Measurements from ENCODE around the gene SETBP1.

SETBP1 gene

GRCh38 chr18:44792456-44793061 lies 111.9 kb downstream of the SETBP1 start:
- H3K27ac Mint-ChIP-seq: peak overlapping the region; percentile 18
- TF ChIP-seq, protein P1, sequence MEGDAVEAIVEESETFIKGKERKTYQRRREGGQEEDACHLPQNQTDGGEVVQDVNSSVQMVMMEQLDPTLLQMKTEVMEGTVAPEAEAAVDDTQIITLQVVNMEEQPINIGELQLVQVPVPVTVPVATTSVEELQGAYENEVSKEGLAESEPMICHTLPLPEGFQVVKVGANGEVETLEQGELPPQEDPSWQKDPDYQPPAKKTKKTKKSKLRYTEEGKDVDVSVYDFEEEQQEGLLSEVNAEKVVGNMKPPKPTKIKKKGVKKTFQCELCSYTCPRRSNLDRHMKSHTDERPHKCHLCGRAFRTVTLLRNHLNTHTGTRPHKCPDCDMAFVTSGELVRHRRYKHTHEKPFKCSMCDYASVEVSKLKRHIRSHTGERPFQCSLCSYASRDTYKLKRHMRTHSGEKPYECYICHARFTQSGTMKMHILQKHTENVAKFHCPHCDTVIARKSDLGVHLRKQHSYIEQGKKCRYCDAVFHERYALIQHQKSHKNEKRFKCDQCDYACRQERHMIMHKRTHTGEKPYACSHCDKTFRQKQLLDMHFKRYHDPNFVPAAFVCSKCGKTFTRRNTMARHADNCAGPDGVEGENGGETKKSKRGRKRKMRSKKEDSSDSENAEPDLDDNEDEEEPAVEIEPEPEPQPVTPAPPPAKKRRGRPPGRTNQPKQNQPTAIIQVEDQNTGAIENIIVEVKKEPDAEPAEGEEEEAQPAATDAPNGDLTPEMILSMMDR (IDR thresholded peaks at IDR 0.05): no peak
- H3K4me1 Mint-ChIP-seq: peaks cover 57% of the 10 kb centered on the region
- no peaks in the 10 kb centered on the region for H3K27me3 Mint-ChIP-seq (ENCODE audit: low read depth, poor library complexity)
- DNase-seq: no peak
- H3K4me3 Mint-ChIP-seq: no peak overlapping the region
- no peaks in the 10 kb centered on the region for H3K9me3 Mint-ChIP-seq
- peaks cover under 1% of the 10 kb centered on the region for H3K36me3 Mint-ChIP-seq (ENCODE audit: low read depth)

DNA sequence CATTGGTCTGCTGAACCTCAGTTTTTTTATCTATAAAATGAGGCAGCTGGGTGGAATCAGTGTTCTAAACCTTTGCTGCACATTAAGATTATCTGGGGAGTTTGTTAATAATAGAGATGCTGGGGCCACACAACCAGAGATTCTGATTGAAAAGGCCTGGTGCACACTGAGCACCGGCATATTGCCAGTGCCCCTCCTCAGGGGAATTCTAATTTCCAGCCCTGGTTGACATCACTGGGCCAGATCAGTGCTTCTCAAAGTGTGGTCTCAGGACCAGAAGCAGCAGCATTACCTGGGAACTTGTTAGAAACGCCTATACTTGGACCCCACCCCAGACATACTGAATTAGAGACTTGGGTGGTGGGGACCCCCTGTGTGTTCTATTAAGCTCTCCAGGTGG lies 112.5 kb downstream of the SETBP1 start:
- H3K4me1 Mint-ChIP-seq: peaks cover 52% of the 10 kb centered on the region
- H3K27me3 Mint-ChIP-seq (ENCODE audit: low read depth, poor library complexity): no peaks in the 10 kb centered on the region
- no peak overlapping the region for H3K27ac Mint-ChIP-seq
- TF ChIP-seq, protein P1 (IDR thresholded peaks at IDR 0.05): no peak
- peaks cover 5% of the 10 kb centered on the region for H3K36me3 Mint-ChIP-seq (ENCODE audit: low read depth)
- H3K9me3 Mint-ChIP-seq: no peaks in the 10 kb centered on the region
- no peak overlapping the region for H3K4me3 Mint-ChIP-seq
- no peak for DNase-seq

DNA sequence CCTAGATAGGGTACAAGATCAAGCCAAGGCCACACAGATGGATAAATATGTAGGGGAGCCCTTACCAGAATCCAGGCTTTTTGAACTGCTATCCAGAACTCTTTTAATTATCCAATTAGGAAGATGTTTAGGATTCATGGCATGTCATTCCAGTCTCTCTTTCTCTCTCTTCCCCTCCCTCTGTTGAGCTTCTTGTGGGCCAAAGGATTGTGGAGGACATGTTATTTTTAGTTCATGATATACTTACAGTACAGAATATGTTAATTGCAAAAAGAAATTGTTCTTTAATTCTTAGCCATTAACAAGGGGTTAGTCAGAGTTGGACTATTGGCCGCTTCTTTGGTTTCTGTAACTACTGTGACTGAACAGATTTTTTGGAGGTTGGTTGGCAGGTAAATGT lies 113.0 kb downstream of the SETBP1 start:
- Mint-ChIP-seq H3K27me3 (ENCODE audit: low read depth, poor library complexity) (no peaks in the 10 kb centered on the region), H3K27ac (no peak overlapping the region), H3K4me3 (no peak overlapping the region), H3K4me1 (peaks cover 47% of the 10 kb centered on the region), H3K36me3 (ENCODE audit: low read depth) (peaks cover 7% of the 10 kb centered on the region), H3K9me3 (no peaks in the 10 kb centered on the region)
- no peak for DNase-seq
- TF ChIP-seq, protein P1 (IDR thresholded peaks at IDR 0.05): no peak

GRCh38 chr18:44795241-44795640 lies 114.6 kb downstream of the SETBP1 start:
- H3K27me3 Mint-ChIP-seq (ENCODE audit: low read depth, poor library complexity): no peaks in the 10 kb centered on the region

DNA sequence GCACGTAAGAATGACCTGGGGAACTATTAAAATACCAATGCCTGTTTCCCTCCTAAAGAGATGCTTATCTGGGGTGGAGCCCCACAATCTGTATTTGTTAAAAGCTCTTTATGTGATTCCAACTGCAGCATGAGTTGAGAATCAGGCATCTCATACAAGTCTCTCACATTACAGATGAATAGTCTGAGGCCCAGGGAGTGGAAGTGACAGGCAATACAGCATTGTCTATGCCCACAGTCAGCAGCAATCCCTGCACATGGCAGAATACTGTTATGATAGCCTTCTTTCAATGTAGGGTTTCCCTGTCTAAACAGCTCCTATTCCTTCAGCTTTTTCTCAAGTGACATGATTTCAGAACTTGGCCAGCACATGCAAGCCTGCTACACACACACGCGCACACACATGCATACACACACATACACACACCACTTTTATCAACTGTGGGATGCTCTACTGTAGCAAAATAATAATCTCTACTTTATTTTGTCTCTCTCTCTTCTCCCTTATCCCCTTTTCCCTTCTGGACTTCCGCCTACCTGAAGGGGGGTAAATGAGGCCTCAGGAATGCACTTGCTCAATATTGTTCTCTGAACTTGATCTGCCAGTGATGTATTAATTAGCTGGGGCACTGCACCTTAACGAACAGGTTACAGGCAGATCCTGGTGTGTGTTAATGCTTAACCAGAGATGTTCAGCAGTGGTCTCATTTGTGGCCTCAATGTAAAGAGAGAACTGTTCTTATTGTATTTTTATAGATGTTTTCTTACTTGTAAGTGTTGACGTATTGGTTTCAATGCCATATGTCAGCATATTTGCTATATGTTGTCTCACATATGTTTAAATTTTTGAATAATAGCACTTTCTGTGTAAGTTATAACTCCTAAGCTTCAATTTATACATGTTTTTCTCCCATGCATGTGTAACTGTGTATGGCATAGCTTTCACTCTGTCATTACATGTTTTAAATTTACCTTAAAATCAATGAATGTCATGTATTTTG lies 116.0 kb downstream of the SETBP1 start:
- Mint-ChIP-seq H3K27ac (no peak overlapping the region), H3K36me3 (ENCODE audit: low read depth) (peaks cover 34% of the 10 kb centered on the region), H3K4me3 (no peak overlapping the region), H3K4me1 (peaks cover 16% of the 10 kb centered on the region), H3K27me3 (ENCODE audit: low read depth, poor library complexity) (no peaks in the 10 kb centered on the region), H3K9me3 (peaks cover 10% of the 10 kb centered on the region)
- no peak for DNase-seq
- TF ChIP-seq, protein P1 (IDR thresholded peaks at IDR 0.05): no peak

More at GRCh38 chr18:44795241-44795640, 114.6 kb downstream of the SETBP1 start:
- Mint-ChIP-seq H3K9me3 (peaks cover 2% of the 10 kb centered on the region), H3K4me1 (peaks cover 31% of the 10 kb centered on the region), H3K4me3 (no peak overlapping the region), H3K27ac (no peak overlapping the region), H3K36me3 (ENCODE audit: low read depth) (peaks cover 21% of the 10 kb centered on the region)
- TF ChIP-seq, protein P1 (IDR thresholded peaks at IDR 0.05): no peak
- no peak for DNase-seq

Measured in nephron progenitor cell (in vitro differentiated cells).